DND-41 (cell line): ENCODE measurements around the gene RHCG.

ENCODE experiments used
- ATAC-seq: fragments of 200-7000 bp; cut with Tn5 transposase; 3 replicates; pipeline ENCODE4 v1.9.1; 2021; ENCODE audit warnings: low read depth; ENCODE audit not compliant: insufficient read depth
- DNase-seq: peaks from one replicate; pipeline ENCODE4 v3.0.0-alpha.2; 2020
- H2AFZ ChIP-seq: 2 replicates; pipeline ENCODE4 v1.6.0; 2012; ENCODE audit warnings: low read depth, low read length
- H3K27ac ChIP-seq: 2 replicates; pipeline ENCODE4 v1.5.1; 2012; ENCODE audit warnings: low read length, inconsistent platforms
- H3K27me3 ChIP-seq: fragments of 200-600 bp; sonication (generic); 2 replicates; pipeline ENCODE4 v1.6.0; 2012; ENCODE audit warnings: low read length, mild to moderate bottlenecking, inconsistent platforms; ENCODE audit not compliant: insufficient read depth, poor library complexity
- H3K36me3 ChIP-seq: 2 replicates; pipeline ENCODE4 v1.5.1; 2012; ENCODE audit warnings: low read length, inconsistent platforms; ENCODE audit not compliant: insufficient read depth
- H3K4me1 ChIP-seq: 2 replicates; pipeline ENCODE4 v1.5.1; 2012; ENCODE audit warnings: mild to moderate bottlenecking, low read length; ENCODE audit not compliant: insufficient read depth
- H3K4me2 ChIP-seq: 2 replicates; pipeline ENCODE4 v1.6.0; 2012; ENCODE audit warnings: mild to moderate bottlenecking, moderate library complexity, low read length, inconsistent platforms; ENCODE audit not compliant: insufficient read depth
- H3K4me3 ChIP-seq, 2 experiments: fragments of 200-600 bp in 1 of 2; shearing (Covaris generic) in 1 of 2; 2 replicates each; pipeline ENCODE4 v1.5.1; 2012 to 2016; ENCODE audit warnings: inconsistent platforms in 2 of 2, low read length in 2 of 2, mild to moderate bottlenecking in 2 of 2, low read depth in 1 of 2, moderate library complexity in 1 of 2
- H3K79me2 ChIP-seq: 2 replicates; pipeline ENCODE4 v1.6.0; 2012; ENCODE audit warnings: low read length, inconsistent platforms; ENCODE audit not compliant: insufficient read depth
- H3K9ac ChIP-seq: 2 replicates; pipeline ENCODE4 v1.6.0; 2012; ENCODE audit warnings: low read depth, mild to moderate bottlenecking, inconsistent platforms, low read length, moderate library complexity
- H3K9me3 ChIP-seq: 2 replicates; pipeline ENCODE4 v1.5.1; 2012; ENCODE audit warnings: low read length, moderate library complexity, mild to moderate bottlenecking, inconsistent platforms; ENCODE audit not compliant: insufficient read depth, severe bottlenecking
- H4K20me1 ChIP-seq: 2 replicates; pipeline ENCODE4 v1.6.0; 2012; ENCODE audit warnings: low read length; ENCODE audit not compliant: insufficient read depth
- CTCF ChIP-seq: IDR thresholded peaks from 2 replicates; pipeline ENCODE4 v1.5.1; 2012; ENCODE audit warnings: borderline replicate concordance, low read length, moderate library complexity, mild to moderate bottlenecking; ENCODE audit not compliant: poor library complexity, severe bottlenecking; ENCODE audit errors: extremely low read depth
- EZH2 ChIP-seq: IDR thresholded peaks from 3 replicates; pipeline ENCODE4 v1.6.1; 2012; ENCODE audit warnings: borderline replicate concordance, low read depth, mild to moderate bottlenecking, moderate library complexity, low read length, inconsistent platforms; ENCODE audit not compliant: severe bottlenecking

The RHCG gene

GRCh38 chr15:89496155-89497098, at the start of gene RHCG:
Gene RHCG, minus strand, starts transcription at chr15:89496583. Its CDS starts 39 bp downstream, at chr15:89496544.
- no peaks in the 10 kb centered on the region for H3K9me3 ChIP-seq
- H3K4me2 ChIP-seq = no peak within 1 kb of the TSS
- no peak within 1 kb of the TSS for H2AFZ ChIP-seq
- no peaks in the 10 kb centered on the region for H3K79me2 ChIP-seq
- peaks cover 6% of the 10 kb centered on the region for H3K27me3 ChIP-seq
- DNase-seq = no peak
- no peak for ATAC-seq
- H3K9ac ChIP-seq = no peak within 1 kb of the TSS
- no peak within 1 kb of the TSS for H3K27ac ChIP-seq
- H4K20me1 ChIP-seq = no peaks in the 10 kb centered on the region
- no peaks in the 10 kb centered on the region for H3K36me3 ChIP-seq
- H3K4me3 ChIP-seq = no peak within 1 kb of the TSS
- TF ChIP-seq EZH2 (no peak), CTCF (no peak)
- no peaks in the 10 kb centered on the region for H3K4me1 ChIP-seq

GRCh38 chr15:89543389-89543788, 47.0 kb upstream of the RHCG start:
- H3K4me3 ChIP-seq = no peak overlapping the region
- ATAC-seq (no peak), DNase-seq (no peak)
- no peak overlapping the region for H3K4me2 ChIP-seq
- no peaks in the 10 kb centered on the region for H3K4me1 ChIP-seq
- no peaks in the 10 kb centered on the region for H3K36me3 ChIP-seq
- no peak overlapping the region for H2AFZ ChIP-seq
- no peak overlapping the region for H3K27ac ChIP-seq
- no peaks in the 10 kb centered on the region for H3K79me2 ChIP-seq
- no peaks in the 10 kb centered on the region for H4K20me1 ChIP-seq
- TF ChIP-seq EZH2 = no peak
- no peak for TF ChIP-seq CTCF
- H3K27me3 ChIP-seq = peaks cover 2% of the 10 kb centered on the region
- H3K9me3 ChIP-seq = peaks cover under 1% of the 10 kb centered on the region
- no peak overlapping the region for H3K9ac ChIP-seq

DNA sequence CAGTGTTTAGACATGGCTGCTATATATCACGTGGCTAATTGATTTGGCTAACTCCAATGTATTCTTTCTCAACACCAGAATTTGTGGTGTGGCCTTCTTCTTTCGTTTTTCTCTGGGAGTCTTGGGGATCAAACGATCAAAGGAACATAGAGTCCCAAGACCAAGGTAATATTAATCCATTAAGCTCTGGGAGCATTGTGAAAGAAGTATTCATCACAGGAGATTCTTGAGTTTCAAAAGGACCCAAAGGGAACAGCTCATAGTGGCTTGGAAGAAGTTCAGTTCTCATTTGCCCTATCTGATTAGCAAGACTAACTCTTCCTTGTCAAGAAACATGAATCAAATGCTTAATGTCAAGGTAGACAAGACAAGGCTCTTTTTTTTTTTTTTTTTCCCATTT, 46.0 kb upstream of the RHCG start:
- no peak overlapping the region for H3K27ac ChIP-seq
- no peak overlapping the region for H3K4me3 ChIP-seq
- no peaks in the 10 kb centered on the region for H3K4me1 ChIP-seq
- H3K36me3 ChIP-seq = no peaks in the 10 kb centered on the region
- H3K9me3 ChIP-seq = peaks cover 9% of the 10 kb centered on the region
- no peak for TF ChIP-seq CTCF
- TF ChIP-seq EZH2 = no peak
- H2AFZ ChIP-seq = no peak overlapping the region
- DNase-seq (no peak), ATAC-seq (no peak)
- no peak overlapping the region for H3K9ac ChIP-seq
- no peaks in the 10 kb centered on the region for H3K79me2 ChIP-seq
- H3K27me3 ChIP-seq = peaks cover 2% of the 10 kb centered on the region
- H3K4me2 ChIP-seq = no peak overlapping the region
- H4K20me1 ChIP-seq = no peaks in the 10 kb centered on the region
